Measurements from ENCODE around the gene CHRNB2. TPM values are rescaled to one million over a fixed set of nuclear protein-coding genes. Genes with fewer than 3 reads are reported as not detected.

The CHRNB2 gene
- polyA plus RNA-seq, 3 donors: 0.47 to 0.75 (median 0.47) TPM

- DNase-seq (ENCODE audit: low read depth in 3 of 3, low spot score in 2 of 3): no peak
Observed at GRCh38 chr1:154551474-154551873, 16.1 kb upstream of the CHRNB2 start.

DNA sequence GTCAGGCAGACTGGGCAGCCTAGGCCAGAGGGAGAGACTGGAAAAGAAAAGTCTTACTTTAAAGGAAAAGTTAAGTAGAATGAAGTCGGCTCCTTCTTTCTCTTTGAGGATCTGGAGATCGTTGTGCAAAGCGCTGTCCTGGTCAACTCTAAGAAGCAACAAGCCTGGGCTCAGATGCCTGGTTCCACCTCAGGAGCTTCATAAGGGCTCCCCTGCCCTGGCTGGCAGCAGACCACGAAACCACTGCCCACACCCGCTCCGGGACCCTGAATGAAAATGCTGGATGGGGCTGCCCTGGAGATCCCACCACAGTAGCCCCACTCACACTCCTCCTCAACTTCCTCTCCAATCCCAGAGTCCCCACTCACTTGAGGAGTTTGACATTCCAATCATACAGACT is 15.5 kb upstream of the CHRNB2 start:
- DNase-seq (ENCODE audit: low read depth in 3 of 3, low spot score in 2 of 3): no peak

DNA sequence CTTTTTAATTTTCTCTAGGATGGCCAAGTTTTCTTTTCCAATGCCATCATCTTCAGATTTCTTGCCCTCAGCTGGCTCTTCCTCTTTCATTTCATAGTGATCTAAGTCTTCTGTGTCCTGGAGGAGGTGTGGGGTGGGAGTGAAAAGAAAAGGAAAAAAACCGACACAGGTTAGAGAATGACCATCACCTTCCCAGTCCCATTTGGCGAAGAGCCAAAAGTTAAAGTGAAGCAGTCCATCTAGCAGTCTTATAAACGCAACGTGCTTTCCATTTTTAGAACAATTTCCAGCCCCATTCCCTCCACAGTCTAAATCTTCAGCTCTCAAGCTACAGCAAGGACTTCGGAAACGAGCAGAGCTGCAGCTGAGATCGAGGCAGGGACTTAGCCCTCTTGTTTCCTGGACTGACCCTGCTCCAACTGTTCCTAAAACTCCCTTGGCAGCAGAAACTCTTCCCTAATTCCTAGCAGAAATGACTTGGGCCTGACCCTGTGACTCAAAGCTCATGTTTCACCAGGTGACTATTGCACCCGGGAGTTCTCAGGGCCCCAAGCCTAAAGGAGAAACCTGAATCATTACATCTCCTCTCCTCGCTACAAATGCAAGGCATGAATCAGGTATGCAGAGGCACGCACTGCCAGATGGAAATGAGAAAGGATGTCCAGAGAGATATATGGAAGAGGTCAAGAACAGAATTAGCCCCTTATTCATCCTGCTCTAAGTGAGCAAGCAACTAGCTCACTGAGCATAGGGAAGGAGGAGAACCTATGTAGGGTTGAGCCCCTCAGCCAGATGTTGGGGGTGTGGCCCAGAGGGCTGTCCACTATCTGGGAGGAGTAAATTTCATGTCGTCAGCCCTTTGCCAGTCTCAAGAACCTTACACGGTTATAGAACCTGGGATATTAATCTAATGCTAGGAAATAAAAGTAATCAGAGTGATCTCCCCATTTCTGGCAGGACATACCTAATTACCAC is 14.2 kb upstream of the CHRNB2 start:
- no peak for DNase-seq (ENCODE audit: low read depth in 3 of 3, low spot score in 2 of 3)

DNA sequence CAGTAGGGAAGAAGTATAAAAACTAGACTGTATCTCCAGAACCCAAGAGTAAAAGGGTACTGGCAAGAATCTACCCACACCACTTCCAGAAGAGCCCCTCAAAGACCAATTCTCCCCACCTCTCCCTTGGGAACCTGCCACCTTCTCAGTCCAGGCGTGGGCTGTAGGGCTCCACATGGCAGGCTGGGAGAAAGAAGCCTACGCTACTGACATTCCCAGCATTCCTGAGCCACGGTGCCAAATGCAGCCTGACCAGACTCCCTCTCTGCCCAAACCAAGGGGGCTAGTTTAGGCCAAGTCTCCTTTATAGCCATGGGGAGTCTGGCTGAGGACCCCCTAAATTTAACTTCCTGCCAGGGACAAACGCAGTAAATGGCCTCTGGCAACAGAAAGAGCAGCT is 11.2 kb upstream of the CHRNB2 start:
- DNase-seq (ENCODE audit: low read depth in 3 of 3, low spot score in 2 of 3): no peak

DNA sequence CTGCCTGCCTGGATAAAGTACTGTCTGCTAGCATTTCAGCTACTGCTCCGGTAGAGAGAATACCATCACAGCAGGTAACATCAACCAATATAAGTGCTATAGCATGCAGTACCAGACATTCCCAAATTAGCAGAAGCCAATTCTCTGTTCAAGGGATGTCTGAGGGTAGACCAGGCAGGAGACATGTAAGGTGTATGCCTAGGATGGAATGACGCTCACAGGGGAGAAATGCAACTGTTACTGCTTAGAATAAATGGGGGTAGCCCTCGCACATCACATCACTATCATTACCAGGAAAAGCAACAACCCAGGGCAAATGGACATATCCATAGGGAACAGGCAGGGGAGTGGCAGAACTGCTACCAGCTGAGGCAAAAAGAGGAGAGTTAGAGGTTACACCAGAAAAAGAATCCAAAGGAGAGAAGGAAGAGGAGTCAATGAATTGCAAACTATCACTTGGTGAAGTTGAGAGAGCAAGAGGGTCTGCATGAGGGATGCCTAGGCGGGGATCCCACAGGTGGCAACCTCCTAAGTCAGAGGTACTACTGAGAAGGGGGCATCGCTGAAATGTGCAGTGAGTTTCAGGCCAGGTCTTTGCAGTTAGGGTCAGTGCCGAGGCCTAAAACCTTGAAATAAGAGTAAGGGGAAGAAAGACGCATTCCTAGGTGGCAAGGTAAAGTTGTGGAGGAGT is 10.2 kb upstream of the CHRNB2 start:
- no peak for DNase-seq (ENCODE audit: low read depth in 3 of 3, low spot score in 2 of 3)

DNA sequence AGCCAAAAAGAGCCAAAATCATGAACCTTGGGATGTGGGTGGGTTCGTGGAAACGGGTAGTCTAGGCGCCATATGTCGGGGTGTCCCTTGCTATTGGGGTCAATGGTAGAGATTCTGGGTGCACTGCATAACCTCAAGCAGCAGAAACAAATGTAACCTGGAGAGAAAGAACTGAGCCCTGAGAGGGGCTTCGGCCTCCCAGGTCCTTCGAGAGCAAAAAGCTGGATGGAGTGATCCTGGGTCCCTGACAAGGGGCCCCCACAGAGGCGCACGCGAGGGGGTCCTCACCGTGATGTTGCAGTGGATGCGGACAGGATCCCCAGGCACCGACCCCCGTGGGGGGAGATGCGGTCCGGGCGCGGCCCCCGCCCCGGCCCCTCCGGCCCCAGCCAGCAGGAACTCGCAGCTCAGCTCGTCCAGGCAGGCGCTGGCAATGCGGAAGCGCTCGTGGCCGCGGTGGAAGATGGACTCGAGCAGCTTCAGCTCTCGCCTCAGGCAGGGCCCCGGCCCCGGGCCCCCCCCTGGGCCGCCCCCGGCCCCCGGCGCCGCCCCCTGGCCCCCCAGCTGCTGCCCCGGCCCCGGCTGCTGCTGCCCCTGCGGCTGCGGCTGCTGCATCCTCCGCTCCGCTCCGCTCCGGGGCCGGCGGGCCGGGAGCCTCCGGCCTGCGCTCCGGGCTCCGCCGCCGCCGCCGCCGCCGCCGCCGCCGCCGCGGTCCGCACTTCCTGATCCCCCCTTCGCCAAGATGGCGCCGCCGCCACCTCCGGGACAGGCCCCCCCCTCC is 9.4 kb upstream of the CHRNB2 start, which contains the start of gene UBE2Q1:
Gene UBE2Q1, minus strand, starts transcription at position 724 of the 781 bp plus-strand sequence. Its CDS starts 109 bp downstream, at position 615.
- no peak for DNase-seq (ENCODE audit: low read depth in 3 of 3, low spot score in 2 of 3)

DNA sequence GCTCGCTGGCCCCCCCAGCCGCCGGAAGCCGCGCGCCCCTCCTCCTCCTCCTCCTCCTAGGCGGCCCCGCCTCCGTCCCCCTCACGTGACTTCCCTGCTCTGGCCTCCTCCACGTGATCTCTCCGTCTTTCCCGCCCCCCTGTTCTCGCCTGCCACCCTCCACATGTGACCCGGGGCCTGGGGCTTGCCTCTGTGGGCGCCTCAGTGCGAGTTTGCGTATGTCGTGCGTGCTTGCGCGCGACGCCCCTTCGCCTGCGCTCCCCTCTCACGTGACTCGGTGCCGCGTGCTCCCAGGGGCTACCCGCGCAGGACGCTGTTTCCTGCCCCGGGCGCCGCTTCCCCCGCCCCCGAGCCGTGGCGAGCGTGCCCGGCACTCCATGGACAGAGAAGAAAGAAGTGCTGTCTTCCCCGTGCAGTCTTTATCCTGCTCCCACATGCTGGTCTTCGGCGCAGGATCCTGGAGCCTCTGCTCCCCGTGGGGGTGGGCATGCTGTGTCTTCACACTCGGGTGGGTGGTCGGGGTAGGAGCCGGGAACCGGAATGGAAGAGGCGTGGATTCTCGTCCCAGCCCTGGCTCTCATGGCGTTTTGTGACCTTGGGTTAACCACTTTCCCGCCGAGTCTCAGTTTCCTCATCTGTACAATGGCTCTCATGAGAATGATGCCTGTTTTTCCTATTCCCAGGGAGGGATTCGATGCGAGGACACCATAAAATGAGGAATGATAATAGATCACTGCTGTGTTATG is 8.7 kb upstream of the CHRNB2 start:
- DNase-seq (ENCODE audit: low read depth in 3 of 3, low spot score in 2 of 3): peak; percentile 89 to 95 (median 94)

GRCh38 chr1:154559466-154560044 is 8.0 kb upstream of the CHRNB2 start:
- peak; percentile 87 to 91 (median 87) for DNase-seq (ENCODE audit: low read depth in 3 of 3, low spot score in 2 of 3)

DNA sequence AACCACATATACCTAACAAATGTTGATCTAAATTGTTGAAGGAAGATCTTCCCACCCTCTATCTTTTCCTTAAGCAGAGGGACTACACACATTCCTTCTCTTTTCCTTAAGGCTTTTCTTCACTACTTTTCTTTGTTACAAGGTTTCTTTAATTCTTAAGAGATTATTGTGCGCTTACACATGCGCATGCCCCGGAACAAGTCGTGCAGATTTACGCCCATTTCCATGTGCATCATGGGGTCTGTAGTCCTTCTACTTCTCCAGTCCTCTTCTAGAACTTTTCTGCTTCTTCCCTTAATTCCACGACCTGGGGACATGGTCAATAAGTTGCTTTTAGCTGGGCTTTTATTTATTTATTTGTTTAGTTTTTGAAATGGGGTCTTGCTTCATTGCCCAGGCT is 1.7 kb upstream of the CHRNB2 start:
- DNase-seq (ENCODE audit: low read depth in 3 of 3, low spot score in 2 of 3): no peak

GRCh38 chr1:154568157-154568815 is 708 bp downstream of the CHRNB2 start:
- DNase-seq (ENCODE audit: low read depth in 3 of 3, low spot score in 2 of 3): no peak

GRCh38 chr1:154571244-154571963 is 3.8 kb downstream of the CHRNB2 start:
- no peak for DNase-seq (ENCODE audit: low read depth in 3 of 3, low spot score in 2 of 3)

- no peak for DNase-seq (ENCODE audit: low read depth in 3 of 3, low spot score in 2 of 3)
Observed at GRCh38 chr1:154571964-154572288, 4.3 kb downstream of the CHRNB2 start.

DNA sequence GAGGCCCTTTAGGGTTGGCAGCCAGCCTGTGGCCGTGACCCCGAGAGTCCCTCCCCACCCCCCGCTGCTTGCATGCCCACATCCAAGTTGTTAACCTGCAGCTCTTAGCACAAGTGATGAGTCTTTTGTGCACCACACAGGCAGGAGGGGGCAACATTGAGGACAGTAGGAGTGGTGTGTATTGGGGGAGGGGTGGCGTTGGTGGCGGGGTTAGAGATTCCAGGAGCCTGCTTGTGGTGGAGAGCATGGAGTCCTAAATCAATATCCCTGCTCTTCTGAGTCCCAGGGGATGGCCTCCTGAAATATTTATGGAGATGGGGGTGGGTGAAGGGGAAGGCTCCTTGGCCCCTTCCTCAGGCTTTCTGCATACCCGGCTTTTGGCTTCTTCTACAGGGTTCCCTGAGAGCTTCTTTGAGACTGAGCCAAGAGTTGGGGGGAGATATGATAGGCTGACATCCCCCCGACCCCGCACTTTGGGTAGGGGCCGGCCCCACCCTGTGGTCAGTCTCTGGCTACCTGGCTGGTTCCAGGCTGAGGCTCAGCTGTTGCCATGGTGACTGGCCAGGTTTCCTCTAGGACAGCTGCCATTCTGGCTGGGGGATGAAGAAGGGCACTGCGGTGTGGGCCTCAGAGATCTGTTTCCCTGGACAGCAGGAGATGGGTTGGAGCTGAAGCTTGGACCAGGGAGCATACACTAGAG is 5.0 kb downstream of the CHRNB2 start:
- DNase-seq (ENCODE audit: low read depth in 3 of 3, low spot score in 2 of 3): no peak

GRCh38 chr1:154573168-154573510 is 5.6 kb downstream of the CHRNB2 start:
- no peak for DNase-seq (ENCODE audit: low read depth in 3 of 3, low spot score in 2 of 3)

GRCh38 chr1:154574716-154575115 is 7.1 kb downstream of the CHRNB2 start:
- DNase-seq (ENCODE audit: low read depth in 3 of 3, low spot score in 2 of 3): no peak

GRCh38 chr1:154575147-154575927 is 7.8 kb downstream of the CHRNB2 start:
- DNase-seq (ENCODE audit: low read depth in 3 of 3, low spot score in 2 of 3): no peak

DNA sequence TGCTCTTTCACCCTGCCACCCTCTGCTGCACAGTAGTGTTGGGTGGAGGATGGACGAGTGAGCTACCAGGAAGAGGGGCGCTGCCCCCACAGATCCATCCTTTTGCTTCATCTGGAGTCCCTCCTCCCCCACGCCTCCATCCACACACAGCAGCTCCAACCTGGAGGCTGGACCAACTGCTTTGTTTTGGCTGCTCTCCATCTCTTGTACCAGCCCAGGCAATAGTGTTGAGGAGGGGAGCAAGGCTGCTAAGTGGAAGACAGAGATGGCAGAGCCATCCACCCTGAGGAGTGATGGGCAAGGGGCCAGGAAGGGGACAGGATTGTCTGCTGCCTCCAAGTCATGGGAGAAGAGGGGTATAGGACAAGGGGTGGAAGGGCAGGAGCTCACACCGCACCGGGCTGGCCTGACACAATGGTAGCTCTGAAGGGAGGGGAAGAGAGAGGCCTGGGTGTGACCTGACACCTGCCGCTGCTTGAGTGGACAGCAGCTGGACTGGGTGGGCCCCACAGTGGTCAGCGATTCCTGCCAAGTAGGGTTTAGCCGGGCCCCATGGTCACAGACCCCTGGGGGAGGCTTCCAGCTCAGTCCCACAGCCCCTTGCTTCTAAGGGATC is 8.5 kb downstream of the CHRNB2 start:
- no peak for DNase-seq (ENCODE audit: low read depth in 3 of 3, low spot score in 2 of 3)

Data from right renal cortex interstitium (tissue), 3 donors.